ENCODE data around the gene SERINC3. TPM values are rescaled to one million over a fixed set of nuclear protein-coding genes. Genes with fewer than 3 reads are reported as not detected.

SERINC3 gene
- polyA plus RNA-seq, 1 donor from 2014 or later: 64.5 TPM

- no peaks in the 10 kb centered on the region for H3K9me3 ChIP-seq (ENCODE audit: low read length)
- H3K27me3 ChIP-seq (ENCODE audit: insufficient read depth, low read depth, low read length): no peaks in the 10 kb centered on the region
Observed at GRCh38 chr20:44448753-44449546, 72.9 kb downstream of the SERINC3 start.

DNA sequence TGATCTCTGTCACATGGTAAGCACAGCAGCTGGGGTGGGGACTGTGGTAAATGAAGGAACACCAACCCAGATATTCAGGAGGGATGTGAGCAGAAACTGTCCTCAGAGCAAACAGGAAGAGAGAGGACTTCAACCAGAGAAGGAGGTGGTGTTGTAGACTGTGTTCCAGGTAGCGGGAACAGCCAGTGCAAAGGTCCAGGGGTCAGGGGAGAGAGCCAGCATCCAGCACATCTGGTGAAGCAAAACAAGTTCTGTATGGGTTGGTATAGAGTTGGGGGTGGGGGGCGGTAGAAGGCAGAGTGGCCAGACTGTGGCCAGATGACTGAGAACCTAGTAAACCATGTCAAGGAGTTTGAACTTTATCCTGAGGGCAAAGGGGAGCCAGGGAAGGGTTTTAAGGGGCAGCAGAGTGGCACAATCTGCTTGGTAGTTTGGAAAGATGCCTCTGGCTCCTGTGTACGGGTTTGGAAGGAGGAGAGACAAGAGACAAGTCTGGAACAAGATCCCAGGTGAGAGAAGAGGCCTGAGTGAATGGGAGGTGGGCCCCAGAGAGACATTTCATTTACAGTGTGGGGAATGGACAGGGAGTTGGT is 73.9 kb downstream of the SERINC3 start:
- Histone ChIP-seq H3K4me3 (ENCODE audit: low read length) (no peak overlapping the region), H3K9me2 (ENCODE audit: insufficient read depth, low read length) (no peaks in the 10 kb centered on the region), H3K27me3 (ENCODE audit: insufficient read depth, low read depth, low read length) (no peaks in the 10 kb centered on the region), H3K4me2 (ENCODE audit: low read length) (no peak overlapping the region), H3F3A (ENCODE audit: insufficient read depth, low read length, poor library complexity, severe bottlenecking) (no peaks in the 10 kb centered on the region), H2AFZ (ENCODE audit: low read depth, low read length) (no peak overlapping the region), H3K79me2 (replicated peaks; ENCODE audit: insufficient read depth, low read length) (no peaks in the 10 kb centered on the region), H3K36me3 (ENCODE audit: insufficient read depth, low read length) (no peaks in the 10 kb centered on the region), H3K9me3 (ENCODE audit: low read length) (no peaks in the 10 kb centered on the region), H4K20me1 (ENCODE audit: insufficient read depth) (no peaks in the 10 kb centered on the region), H3K27ac (ENCODE audit: low read length) (no peak overlapping the region), H3K9ac (ENCODE audit: low read length) (no peak overlapping the region)
- TF ChIP-seq EZH2 (IDR thresholded peaks at IDR 0.05; ENCODE audit: borderline replicate concordance, insufficient read depth, low read length, poor library complexity, severe bottlenecking) (no peak), TAF1 (IDR thresholded peaks at IDR 0.05; ENCODE audit: low read depth) (no peak), EP300 (conservative IDR thresholded peaks at IDR 0.05; ENCODE audit: poor library complexity, severe bottlenecking) (no peak), POLR2AphosphoS5 (IDR thresholded peaks at IDR 0.05) (no peak)

More at GRCh38 chr20:44448753-44449546, 72.9 kb downstream of the SERINC3 start:
- no peak overlapping the region for H3K27ac ChIP-seq (ENCODE audit: low read length)
- no peaks in the 10 kb centered on the region for H3F3A ChIP-seq (ENCODE audit: insufficient read depth, low read length, poor library complexity, severe bottlenecking)
- TF ChIP-seq MXI1 (conservative IDR thresholded peaks at IDR 0.05; ENCODE audit: poor library complexity, severe bottlenecking) (no peak), EP300 (conservative IDR thresholded peaks at IDR 0.05; ENCODE audit: poor library complexity, severe bottlenecking) (no peak), CTCF (IDR thresholded peaks at IDR 0.05; ENCODE audit: poor library complexity, severe bottlenecking) (no peak), TAF1 (IDR thresholded peaks at IDR 0.05; ENCODE audit: low read depth) (no peak), RAD21 (conservative IDR thresholded peaks at IDR 0.05) (no peak), POLR2AphosphoS5 (IDR thresholded peaks at IDR 0.05) (no peak), EZH2 (IDR thresholded peaks at IDR 0.05; ENCODE audit: borderline replicate concordance, insufficient read depth, low read length, poor library complexity, severe bottlenecking) (no peak), SMC3 (conservative IDR thresholded peaks at IDR 0.05; ENCODE audit: poor library complexity) (no peak)
- TF ChIP-seq, protein P1, sequence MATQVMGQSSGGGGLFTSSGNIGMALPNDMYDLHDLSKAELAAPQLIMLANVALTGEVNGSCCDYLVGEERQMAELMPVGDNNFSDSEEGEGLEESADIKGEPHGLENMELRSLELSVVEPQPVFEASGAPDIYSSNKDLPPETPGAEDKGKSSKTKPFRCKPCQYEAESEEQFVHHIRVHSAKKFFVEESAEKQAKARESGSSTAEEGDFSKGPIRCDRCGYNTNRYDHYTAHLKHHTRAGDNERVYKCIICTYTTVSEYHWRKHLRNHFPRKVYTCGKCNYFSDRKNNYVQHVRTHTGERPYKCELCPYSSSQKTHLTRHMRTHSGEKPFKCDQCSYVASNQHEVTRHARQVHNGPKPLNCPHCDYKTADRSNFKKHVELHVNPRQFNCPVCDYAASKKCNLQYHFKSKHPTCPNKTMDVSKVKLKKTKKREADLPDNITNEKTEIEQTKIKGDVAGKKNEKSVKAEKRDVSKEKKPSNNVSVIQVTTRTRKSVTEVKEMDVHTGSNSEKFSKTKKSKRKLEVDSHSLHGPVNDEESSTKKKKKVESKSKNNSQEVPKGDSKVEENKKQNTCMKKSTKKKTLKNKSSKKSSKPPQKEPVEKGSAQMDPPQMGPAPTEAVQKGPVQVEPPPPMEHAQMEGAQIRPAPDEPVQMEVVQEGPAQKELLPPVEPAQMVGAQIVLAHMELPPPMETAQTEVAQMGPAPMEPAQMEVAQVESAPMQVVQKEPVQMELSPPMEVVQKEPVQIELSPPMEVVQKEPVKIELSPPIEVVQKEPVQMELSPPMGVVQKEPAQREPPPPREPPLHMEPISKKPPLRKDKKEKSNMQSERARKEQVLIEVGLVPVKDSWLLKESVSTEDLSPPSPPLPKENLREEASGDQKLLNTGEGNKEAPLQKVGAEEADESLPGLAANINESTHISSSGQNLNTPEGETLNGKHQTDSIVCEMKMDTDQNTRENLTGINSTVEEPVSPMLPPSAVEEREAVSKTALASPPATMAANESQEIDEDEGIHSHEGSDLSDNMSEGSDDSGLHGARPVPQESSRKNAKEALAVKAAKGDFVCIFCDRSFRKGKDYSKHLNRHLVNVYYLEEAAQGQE (IDR thresholded peaks at IDR 0.05; ENCODE audit: borderline replicate concordance): no peak
- H3K9me2 ChIP-seq (ENCODE audit: insufficient read depth, low read length): no peaks in the 10 kb centered on the region
- H3K4me2 ChIP-seq (ENCODE audit: low read length): no peak overlapping the region
- no peak overlapping the region for H3K9ac ChIP-seq (ENCODE audit: low read length)
- H4K20me1 ChIP-seq (ENCODE audit: insufficient read depth): no peaks in the 10 kb centered on the region
- no peak overlapping the region for H3K4me3 ChIP-seq (ENCODE audit: low read length)
- no peaks in the 10 kb centered on the region for H3K36me3 ChIP-seq (ENCODE audit: insufficient read depth, low read length)
- H3K79me2 ChIP-seq (replicated peaks; ENCODE audit: insufficient read depth, low read length): no peaks in the 10 kb centered on the region
- H2AFZ ChIP-seq (ENCODE audit: low read depth, low read length): no peak overlapping the region

Small RNA genes within 50 kb of the gene (small RNA-seq; reads per million reads assigned to genes)
- gene RPL37AP1: 0 to 0.52 (median 0) reads per million in 3 experiments

Other genes with a start within 250 kb of the SERINC3 start
- gene FITM2, start 210.9 kb downstream of the SERINC3 start, polyA plus RNA-seq: 4.6 and 5.5 TPM in 2 replicates
- gene R3HDML, start 185.0 kb downstream of the SERINC3 start, polyA plus RNA-seq: not detected in 2 replicates
- gene HNF4A, start 166.4 kb downstream of the SERINC3 start, polyA plus RNA-seq: 0.68 TPM in 1 of 2 replicates, not detected in the other
- 10.5 and 11.2 TPM in 2 replicates for gene TTPAL, start 46.2 kb downstream of the SERINC3 start, polyA plus RNA-seq
- 174 and 210 TPM in 2 replicates for gene PKIG, start 60.5 kb upstream of the SERINC3 start, polyA plus RNA-seq
- 0.52 and 0.56 TPM in 2 replicates for gene ADA, start 129.6 kb upstream of the SERINC3 start, polyA plus RNA-seq
- not detected in 2 replicates for gene CCN5, start 193.3 kb upstream of the SERINC3 start, polyA plus RNA-seq
- gene KCNK15, start 223.8 kb upstream of the SERINC3 start, polyA plus RNA-seq: not detected in 2 replicates

Measured in neural cell (in vitro differentiated cells).